ENCODE results near the gene NEAT1. TPM values are rescaled to one million over a fixed set of nuclear protein-coding genes. Genes with fewer than 3 reads are reported as not detected.

NEAT1 gene
- total RNA-seq, 1 experiment from 2014 or later: 564 TPM

GRCh38 chr11:65437436-65438227 lies 15.0 kb downstream of the NEAT1 start:
- Histone ChIP-seq H3K79me2 (ENCODE audit: insufficient read depth, low read length) (peaks cover 34% of the 10 kb centered on the region), H3K9me2 (ENCODE audit: insufficient read depth) (no peaks in the 10 kb centered on the region), H3K27me3 (ENCODE audit: insufficient read depth, low read length) (no peaks in the 10 kb centered on the region), H3K4me2 (ENCODE audit: low read length) (no peak overlapping the region), H3K4me3 (replicated peaks in 1 of 2; ENCODE audit: low read depth in 1 of 2, low read length in 2 of 2) (no peak overlapping the region), H3K27ac (ENCODE audit: low read depth, low read length) (no peak overlapping the region), H3K9ac (ENCODE audit: low read length) (no peak overlapping the region), H3K9me3 (ENCODE audit: control insufficient read depth in 1 of 2, insufficient read depth in 1 of 2, low read depth in 1 of 2, low read length in 2 of 2) (no peaks in the 10 kb centered on the region), H2AFZ (ENCODE audit: low read depth, low read length, poor library complexity, severe bottlenecking) (no peak overlapping the region), H4K20me1 (ENCODE audit: insufficient read depth) (no peaks in the 10 kb centered on the region), H3K4me1 (ENCODE audit: control insufficient read depth in 1 of 2, insufficient read depth in 2 of 2, low read length in 2 of 2) (peaks cover 21 to 25% of the 10 kb centered on the region in 2 experiments; a peak in 3 of 4 replicates), H3K36me3 (ENCODE audit: control insufficient read depth in 1 of 2, insufficient read depth in 2 of 2, low read length in 2 of 2) (peaks cover 0 to 28% of the 10 kb centered on the region in 2 experiments; a peak in 2 of 4 replicates)
- RAD21 ChIA-PET (ENCODE audit: low non-redundant PET in 1 of 2, low total read pairs in 2 of 2, uncharacterized antibody in 2 of 2, unreplicated experiment in 2 of 2): no interaction called here
- no peak for ATAC-seq
- CTCF ChIA-PET: no interaction called here
- DNase-seq (ENCODE audit: low read depth, low spot score): no peak
- intact Hi-C loops (cut with micrococcal nuclease): no loop called here
- POLR2A ChIA-PET: interaction anchor here (1.2 to 1.4 kb wide), 4 partner anchors 14 to 64 kb away, joined by 3 to 6 read pairs (median 5); partner anchors contain the start of gene MALAT1
- TF ChIP-seq ZFX (IDR thresholded peaks at IDR 0.05): no peak
- no peak for TF ChIP-seq MAX (IDR thresholded peaks at IDR 0.05)
- TF ChIP-seq FOSL1 (IDR thresholded peaks at IDR 0.05; ENCODE audit: low read depth): no peak
- no peak for TF ChIP-seq ZNF274 (IDR thresholded peaks at IDR 0.05; ENCODE audit: low read depth, low read length)
- no peak for TF ChIP-seq EGR1 (IDR thresholded peaks at IDR 0.05; ENCODE audit: low read depth)
- no peak for TF ChIP-seq JUND (IDR thresholded peaks at IDR 0.05)
- TF ChIP-seq POLR2AphosphoS5 (IDR thresholded peaks at IDR 0.05; ENCODE audit: low read depth, low read length): no peak
- TF ChIP-seq SRF (IDR thresholded peaks at IDR 0.05; ENCODE audit: low read depth): no peak
- TF ChIP-seq CTCF (IDR thresholded peaks at IDR 0.05 in 2 of 3, conservative IDR thresholded peaks at IDR 0.05 in 1 of 3; ENCODE audit: borderline replicate concordance in 1 of 3, insufficient read depth in 1 of 3, low read depth in 2 of 3, low read length in 2 of 3): no peak
- TF ChIP-seq RAD21 (IDR thresholded peaks at IDR 0.05; ENCODE audit: low read depth): no peak
- TF ChIP-seq REST (IDR thresholded peaks at IDR 0.05; ENCODE audit: low read depth): no peak
- no peak for TF ChIP-seq CEBPB (IDR thresholded peaks at IDR 0.05; ENCODE audit: low read depth)
- TF ChIP-seq SIN3A (IDR thresholded peaks at IDR 0.05; ENCODE audit: low read depth): no peak
- TF ChIP-seq ELF1 (IDR thresholded peaks at IDR 0.05; ENCODE audit: borderline replicate concordance, low read depth): no peak
- TF ChIP-seq CBX3 (IDR thresholded peaks at IDR 0.05; ENCODE audit: low read depth): no peak
- BruUV-seq (replicated peaks): no TSS peak
